Eye (tissue), 1 donor: ENCODE data around the gene PPP4R4.

ENCODE experiments used
- DNase-seq: peaks from one replicate; pipeline ENCODE4 v3.0.0-alpha.2; 2015

Gene PPP4R4, protein sequence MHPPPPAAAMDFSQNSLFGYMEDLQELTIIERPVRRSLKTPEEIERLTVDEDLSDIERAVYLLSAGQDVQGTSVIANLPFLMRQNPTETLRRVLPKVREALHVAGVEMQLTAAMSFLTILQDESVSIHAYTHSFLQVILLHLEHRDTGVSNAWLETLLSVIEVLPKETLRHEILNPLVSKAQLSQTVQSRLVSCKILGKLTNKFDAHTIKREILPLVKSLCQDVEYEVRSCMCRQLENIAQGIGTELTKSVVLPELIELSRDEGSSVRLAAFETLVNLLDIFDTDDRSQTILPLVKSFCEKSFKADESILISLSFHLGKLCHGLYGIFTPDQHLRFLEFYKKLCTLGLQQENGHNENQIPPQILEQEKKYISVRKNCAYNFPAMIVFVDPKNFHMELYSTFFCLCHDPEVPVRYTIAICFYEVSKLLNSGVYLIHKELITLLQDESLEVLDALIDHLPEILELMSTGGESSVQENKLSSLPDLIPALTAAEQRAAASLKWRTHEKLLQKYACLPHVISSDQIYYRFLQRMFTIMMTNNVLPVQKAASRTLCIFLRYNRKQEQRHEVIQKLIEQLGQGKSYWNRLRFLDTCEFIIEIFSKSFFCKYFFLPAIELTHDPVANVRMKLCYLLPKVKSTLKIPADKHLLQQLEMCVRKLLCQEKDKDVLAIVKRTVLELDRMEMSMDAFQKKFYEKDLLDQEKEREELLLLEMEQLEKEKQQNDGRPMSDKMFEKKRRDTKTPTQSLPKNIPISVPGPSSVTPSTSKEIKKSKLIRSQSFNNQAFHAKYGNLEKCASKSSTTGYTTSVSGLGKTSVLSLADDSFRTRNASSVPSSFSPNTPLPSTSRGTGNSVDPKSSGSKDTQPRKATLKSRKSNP

DNA sequence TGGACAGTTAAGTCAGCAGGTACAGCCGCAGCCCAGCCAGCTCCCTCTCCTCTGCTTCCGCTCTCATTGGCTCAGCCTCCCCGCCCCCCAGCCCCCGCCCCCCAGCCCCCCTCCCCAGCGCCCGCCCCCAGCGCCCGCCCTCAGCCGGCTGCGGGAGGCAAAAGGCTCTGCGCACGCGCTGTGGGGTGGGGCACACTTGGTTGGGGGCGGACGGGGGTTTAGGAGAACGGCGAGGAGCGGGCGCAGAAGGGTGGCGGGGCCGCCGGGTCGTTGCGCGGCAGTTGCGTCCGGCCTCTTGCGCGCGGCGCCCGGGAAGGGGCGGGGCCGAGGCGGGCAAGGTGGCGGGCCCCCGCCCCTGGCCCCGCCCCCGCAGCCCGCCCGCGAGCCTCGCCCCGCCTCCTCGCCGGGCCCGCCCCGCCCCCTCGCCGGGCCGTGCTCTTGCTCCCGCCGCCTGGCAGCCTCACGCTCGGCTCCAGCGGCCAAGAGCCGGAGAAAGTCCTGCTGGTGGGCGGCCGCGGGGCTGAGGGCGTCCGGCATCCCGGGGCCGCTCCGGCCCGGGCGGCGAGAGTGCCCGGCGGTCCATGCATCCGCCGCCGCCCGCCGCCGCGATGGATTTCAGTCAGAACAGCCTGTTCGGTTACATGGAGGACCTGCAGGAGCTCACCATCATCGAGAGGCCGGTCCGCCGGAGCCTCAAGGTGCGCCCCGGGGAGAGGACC lies at the start of gene PPP4R4:
TSS of gene PPP4R4 (plus strand) at position 438 of the 719 bp plus-strand sequence. CDS start at position 582, 144 bp downstream.
- peak; percentile 96 for DNase-seq

DNA sequence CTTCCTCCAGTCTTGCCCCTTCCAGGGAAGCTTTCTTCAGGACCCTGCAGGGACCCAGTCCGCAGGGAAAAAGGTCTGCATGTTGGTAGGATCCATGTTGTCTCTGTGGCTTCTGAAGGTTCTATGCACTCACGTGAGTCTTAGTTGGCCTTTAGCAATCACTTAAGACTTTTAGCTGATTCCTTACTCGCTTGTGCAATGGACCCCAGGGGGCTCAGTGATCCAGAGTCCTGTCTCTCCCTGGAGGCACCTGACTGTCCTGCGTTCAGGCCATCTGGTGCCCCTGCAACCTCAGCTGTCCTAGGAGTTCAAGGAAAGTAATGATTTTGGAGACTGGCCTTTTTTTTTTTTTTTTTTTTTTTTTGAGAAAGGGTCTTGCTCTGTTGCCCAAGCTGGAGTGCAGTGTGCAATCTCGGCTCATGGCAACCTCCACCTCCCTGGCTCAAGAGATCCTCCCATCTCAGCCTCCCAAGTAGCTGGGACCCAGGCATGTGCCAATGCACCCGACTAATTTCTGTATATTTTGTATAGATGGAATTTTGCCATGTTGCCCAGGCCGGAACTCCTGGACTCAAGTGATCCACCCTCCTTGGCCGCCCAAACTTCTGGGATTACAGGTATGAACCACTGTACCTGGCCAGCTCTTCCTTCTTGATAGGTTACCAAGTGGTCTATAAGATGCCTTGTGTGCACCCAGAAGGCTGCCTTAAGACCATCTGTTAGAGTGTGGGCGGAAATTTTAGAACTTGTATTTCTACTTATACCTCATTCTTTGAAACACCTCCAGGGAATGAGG lies 49.3 kb upstream of the PPP4R4 start:
- no peak for DNase-seq

DNA sequence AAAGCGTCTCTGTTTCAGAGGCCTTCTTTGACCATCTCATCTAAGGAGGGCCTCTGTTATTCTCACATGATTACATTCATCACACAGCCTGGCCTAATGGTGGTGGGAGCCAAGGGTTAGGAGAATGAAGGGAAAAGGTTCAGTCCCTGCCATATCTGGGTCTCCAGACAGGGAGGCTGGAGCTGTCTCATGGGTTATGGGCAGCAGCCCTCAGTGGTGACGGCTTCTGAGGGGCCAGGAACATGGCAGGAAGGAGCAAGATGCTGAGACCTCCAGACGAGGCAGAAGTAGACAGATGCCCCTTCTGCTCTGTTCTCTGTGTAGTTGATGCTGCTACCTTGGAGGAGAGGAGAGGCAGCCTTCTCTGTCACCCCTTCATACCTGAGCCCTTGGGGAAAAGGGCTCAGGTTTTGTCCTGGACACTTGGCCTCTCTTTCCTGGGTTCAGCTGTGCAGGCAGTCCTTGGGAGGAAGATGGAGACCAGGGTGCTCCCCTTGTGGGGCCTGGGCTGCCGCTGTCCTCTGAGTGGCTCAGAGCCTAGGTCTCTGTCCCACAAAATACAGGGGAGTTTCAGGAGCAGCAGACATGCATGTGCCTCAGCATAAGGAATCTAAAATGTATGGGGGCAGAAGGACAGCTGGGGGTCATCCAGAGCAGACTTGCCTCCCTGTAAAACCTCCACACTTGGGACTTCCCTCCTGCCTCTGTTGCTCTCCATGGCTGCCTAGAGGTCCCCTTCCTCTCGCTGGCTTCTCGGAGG lies 48.3 kb upstream of the PPP4R4 start:
- DNase-seq: no peak

DNA sequence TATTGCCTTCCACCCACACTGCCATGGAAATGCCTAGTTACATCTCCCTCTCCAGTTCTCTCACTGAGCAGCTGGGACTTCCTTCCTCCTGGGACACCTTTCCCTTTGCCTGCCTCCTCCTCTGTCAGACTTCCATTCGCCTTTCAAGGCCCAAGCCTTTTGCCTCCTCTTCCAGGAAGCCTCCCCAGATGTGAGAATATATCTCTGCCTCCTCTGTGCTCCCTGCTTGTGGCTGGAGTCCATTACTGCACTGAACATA lies 47.8 kb upstream of the PPP4R4 start:
- no peak for DNase-seq

DNA sequence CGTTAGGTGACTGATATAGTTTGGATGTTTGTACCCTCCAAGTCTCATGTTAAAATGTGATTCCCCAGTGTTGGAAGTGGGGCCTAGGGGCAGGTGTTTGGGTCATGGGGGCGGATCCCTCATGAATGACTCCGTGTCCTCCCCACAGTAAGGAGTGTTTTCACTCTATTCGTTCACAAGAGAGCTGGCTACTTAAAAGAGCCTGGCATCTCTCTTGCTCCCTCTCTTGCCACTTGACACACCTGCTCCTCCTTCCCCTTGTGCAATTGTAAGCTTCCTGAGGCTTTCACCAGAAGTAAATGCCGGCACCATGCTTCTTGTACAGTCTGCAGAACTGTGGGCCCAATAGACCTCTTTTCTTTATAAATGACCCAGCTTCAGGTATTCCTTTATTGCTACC lies 47.3 kb upstream of the PPP4R4 start:
- no peak for DNase-seq

DNA sequence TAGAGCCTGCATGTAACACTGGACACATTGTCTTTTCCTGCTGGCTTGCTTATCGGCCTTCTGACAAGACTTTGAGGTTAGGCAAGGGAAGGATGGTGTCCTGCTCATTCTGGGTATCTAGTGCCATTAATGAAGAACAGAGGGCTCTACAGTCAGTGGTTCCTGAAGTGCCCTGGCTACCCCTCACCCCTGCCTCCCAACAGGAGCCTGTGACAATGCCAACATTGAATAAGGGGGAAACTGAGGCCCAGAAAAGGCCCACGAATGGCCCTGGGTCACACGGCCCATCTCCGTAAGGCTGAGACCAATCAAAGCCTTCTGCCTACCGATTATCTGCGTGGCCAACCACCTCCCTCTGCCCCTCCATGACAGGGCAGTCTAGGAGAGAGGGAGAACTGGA lies 46.8 kb upstream of the PPP4R4 start:
- no peak for DNase-seq

DNA sequence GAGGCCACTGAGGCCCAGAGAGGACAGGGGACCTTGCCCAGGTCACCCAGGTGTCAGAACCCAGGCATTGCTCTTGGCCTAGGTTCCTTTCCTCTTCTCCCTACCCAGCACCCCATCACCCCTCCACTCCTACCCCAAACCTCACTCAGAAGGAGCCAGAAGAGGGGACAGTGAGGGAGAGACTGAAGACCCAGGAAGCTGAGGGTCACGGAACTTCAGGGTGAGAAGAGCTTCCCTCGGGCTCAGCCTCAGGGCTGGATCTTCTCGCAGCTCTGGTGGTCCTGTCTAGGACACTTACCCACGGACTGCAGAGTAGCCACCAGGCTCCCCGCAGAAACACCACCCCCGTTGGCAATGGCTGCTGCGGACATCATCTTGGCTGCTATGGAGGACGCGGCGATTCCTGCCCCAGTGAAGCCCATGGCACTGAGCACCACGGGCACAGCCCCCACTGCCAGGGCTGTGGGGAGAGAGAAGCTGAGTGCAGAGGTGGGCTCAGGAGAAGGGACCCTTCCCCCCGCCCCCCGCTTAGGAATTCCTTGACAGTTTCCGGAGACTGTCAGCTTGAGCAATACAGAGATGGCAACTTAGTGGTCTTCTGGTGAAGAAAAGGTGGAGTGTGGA lies 45.8 kb upstream of the PPP4R4 start:
- DNase-seq: no peak

DNA sequence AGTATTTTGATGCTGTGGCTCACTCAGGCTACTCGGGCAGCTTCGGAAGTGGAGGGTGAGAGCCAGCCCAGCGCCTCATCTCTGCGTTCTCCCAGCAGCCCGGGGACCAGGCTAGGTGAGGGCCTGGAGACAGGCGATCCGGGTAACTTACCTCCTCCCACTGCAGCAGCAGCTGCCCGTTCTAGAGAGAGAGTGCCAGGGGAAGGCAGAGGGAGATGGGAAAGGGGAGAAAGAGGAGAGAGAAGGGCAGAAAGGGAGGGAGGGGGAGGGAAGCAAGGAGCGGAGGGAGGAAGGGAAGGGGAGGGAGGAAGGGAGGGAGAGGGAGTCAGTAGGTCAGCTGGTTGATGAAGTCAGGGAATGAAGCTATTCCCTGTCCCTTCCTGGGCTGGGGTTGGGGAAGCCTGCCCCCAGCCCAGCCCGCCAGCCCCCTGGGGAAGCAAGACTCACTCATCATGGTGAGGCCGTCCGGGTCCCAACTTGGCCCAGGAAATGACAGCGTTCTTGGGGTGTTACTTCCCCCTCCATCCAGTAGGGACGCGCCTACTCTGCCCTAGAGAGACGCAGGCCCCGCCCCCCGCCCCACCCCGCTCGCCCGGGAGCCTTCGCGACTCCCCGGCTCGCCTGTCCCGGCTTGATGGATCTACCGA lies 44.9 kb upstream of the PPP4R4 start, which contains the start of gene IFI27L2:
TSS of gene IFI27L2 (minus strand) at position 494 of the 647 bp plus-strand sequence. CDS start at position 454, 40 bp downstream.
- peak; percentile 88 for DNase-seq

DNA sequence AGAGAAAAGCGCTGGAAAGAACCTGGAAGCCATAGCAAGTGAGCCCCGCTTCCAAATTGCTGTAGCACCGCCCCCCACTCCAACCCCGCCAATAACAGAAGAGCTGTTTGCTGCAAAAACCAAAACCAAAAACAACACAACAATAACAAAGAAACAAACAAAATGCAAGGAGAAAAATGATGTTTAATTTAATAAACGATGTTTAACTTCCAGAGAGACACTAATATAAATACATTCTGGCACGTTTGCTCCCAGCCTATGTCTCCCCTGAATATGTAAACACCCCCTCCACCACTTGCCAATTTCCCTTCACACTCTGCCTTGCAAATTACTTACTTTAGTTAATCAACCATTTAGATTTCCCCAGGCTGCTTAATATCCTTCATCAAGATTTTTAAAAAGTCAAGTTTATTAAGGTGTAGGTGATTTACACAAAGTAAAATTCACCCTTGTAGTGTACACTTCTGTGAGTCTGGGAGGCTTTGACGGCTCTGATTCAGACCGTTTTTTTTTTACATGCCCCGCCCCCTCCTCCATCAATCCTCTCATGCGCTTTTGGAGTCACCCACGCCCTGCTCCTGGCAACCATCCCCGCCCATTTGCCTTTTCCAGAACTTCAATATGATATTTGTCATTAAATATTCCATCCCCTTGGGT lies 44.2 kb upstream of the PPP4R4 start:
- DNase-seq: peak; percentile 80

DNA sequence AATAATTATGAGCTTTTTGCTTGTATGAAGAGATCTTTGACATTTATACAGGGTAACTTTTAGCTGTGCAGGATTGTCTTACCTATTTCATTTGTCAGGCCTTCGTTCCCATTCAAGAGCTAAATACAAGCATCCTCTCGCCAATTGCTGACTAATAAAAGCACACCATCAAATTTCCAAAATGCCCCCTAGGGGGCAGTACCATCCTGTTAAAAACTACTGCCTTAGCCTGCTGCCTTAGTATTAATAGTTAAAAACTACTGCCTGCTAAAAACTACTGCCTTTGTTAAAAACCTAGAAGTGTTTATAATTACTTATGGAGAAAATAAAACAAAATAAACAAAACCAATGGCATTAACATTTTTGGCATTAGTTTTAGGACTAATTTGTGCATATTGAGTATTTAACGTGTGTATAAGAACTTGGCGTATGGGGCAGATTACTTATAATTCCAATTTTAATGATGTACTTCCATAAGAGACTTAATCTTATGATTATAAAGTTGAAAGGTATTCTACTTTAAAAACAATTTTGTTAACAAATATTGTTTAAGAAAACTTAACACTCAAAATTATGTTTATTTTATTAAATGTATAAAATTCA lies 41.7 kb upstream of the PPP4R4 start:
- peak; percentile 90 for DNase-seq

DNA sequence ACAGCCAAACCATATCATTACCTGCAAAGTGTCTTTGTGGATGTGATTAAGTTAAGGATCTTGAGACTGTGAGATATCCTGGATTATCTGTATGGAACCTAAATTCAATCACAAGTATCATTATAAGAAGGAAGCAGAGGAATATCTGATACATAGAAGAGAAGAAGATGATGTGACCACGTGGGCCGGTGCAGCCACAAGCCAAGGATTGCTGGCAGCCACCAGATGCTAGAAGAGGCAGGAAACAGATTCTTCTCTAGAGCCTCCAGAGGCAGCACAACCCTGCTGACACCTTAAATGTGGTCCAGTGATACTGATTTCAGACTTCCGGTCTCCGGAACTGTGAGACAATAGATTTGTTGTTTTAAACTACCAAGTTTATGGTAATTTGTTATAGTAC lies 38.6 kb upstream of the PPP4R4 start:
- DNase-seq: no peak

DNA sequence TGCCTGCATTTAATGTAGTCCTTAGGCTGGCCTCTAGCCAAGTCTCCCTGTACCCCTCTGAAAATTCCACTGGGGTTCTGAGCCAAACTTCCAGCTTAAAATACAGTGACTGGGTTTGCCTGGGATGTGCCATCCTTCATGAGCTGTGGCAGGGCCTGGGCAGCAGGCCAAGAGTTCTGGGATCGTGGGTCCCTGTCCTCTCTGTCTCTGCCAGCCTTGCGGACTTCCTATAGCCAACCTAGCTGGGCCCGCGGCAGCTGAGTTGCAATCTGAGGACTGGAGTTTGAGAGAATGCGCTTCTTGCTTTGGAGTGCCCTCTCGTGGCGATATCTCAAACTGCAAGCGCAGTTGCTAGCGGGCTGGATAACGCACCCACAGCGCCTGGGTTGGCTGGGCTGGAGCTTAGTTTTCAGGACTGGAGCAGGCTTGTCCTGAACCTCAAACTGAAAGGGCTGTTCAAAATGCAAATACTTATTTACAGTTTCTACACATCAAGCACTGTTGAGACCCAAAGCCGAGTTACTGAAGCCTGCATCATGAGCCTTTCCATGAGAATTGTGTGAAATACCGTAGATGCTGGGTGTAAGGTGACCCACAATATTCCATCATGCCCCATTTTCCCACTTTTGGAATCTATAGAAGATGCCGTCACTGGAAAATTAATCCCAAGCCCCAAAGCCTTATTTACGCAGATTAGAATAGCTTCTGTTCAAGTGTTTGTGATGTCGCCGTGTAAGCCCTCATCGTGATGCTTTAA lies 37.4 kb upstream of the PPP4R4 start:
- peak; percentile 94 for DNase-seq

DNA sequence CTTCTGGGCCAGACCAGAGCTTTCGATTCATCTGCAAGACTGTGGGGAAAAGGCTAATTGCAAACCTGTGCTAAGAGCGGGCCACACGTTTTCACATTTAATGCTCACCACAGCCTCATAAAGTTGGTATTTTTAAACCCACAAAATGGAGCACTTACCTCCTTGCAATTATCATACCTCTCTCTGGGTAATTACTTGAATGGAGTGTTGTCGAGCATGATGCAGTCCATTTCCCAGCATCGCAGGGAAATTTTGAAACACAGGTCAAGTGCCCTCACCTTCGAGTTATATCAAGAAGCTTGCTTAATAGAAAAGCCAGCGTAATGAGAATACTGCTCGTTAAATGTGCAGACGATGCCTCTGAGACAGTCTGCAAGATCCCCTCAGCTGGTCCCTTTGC lies 35.9 kb upstream of the PPP4R4 start:
- DNase-seq: no peak

DNA sequence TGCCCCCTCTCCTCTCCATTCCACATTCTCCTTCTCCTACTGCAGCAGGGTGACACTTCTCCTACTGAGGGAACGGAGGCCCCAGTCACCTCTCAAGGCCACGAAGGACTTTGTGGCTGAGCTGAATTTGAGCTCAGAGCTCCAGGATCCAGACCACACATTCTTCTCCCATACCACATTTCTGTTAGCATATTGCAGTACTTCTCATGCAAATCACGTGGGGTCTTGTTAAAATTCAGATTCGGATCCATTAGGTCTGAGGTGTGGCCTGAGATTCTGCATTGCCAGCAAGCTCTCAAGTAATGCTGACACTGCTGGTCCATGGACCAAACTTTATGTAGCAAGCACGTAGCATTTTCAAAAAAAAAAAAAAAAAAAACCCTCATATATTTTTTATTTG lies 35.1 kb upstream of the PPP4R4 start:
- no peak for DNase-seq

DNA sequence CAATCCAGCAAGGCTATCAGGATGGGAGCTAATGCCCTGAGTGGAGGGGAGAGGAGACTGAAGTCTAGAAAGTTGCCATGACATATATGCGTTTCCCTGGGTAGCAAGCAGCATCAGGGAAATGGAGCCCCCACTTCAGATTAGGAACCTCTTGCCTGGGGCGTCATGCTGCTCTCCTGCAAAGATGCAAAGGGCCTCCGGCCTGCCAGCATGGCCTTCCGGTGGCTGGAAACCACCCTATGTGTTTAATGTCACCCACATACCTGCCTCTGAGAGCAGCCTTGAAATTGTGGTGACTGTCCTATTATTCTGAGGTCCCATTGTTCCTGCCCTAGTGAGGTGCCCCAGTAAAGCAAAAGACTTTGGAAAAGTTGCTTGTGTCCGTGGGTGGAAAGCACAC lies 34.7 kb upstream of the PPP4R4 start:
- DNase-seq: no peak

DNA sequence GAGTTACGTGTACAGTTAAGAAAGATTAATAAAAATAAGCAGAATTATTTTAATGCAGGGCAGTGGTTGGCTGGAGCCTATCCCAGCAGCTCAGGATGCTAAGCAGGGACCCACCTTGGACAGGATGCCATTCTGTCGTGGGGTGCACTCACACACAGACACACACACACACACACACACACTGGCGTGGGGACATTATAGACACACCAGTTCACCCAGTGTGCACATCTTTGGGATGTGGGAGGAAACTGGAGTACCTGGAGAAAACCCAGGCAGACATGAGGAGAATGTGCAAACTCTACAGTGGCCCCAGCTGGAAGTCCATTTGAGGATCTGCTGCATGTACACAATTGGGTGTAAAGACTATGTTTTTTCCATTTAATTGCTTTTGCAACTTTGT lies 31.9 kb upstream of the PPP4R4 start:
- DNase-seq: no peak

DNA sequence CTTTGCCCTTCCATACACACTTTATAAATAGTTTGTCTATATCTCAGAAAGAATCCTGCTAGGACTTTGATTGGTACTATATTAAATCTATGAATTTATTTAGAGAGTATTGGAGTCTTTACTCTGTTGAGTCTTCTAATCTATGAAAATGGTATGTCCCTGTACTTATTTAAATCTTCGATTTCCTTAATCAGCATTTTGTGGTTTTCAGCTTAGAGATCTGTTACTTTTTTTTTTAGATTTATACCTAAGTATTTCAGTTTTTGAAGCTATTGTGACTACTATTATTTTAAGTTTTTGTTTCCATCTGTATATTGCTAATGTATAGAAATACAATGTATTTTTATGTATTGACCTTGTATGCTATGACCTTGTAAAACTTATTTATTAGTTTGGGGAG lies 31.3 kb upstream of the PPP4R4 start:
- no peak for DNase-seq

DNA sequence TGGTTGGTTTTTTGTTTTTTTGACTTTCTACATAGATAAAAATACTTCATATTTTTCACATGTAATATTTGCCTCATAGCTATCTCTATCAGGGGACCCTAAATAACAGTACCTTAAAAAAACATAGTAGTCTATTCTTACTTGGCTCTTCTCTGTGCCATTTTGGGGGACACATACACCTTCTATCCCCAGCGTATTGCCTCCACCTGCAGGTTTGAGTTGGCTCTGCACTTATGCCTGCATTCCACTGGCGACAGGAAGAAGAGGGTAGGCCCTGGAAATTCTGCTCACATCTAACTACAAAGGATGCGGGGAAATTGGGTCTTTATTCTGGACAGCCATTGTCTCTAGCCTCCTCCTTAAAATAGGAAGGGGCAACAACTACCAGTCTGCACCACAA lies 30.9 kb upstream of the PPP4R4 start:
- no peak for DNase-seq

DNA sequence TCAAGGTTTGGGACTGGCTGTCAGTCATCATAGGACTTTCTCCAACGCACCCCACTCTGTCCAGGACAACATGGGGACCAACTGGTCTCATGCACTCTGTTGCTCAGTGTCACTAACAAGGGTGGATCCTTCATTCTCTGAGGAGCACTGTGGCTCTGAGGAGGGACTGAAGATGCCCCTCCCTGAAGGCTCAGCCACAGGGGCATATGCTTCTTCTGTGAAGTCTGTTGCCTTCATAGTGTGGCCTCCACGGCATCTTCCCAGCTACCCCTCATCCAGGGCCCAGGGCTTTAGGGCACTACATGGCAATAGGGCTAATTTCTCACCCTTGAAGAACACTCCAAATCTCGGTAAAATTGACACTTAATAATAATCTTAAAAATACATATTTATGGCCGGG lies 30.4 kb upstream of the PPP4R4 start:
- no peak for DNase-seq
